Ammon's horn (tissue), 1 donor: ENCODE data around the gene XG.
"Not testable (repeated sequence)": the region's sequence is repeated elsewhere in the genome, so short reads cannot be mapped to it uniquely, and the experiment has no call there.

Experiments used
- DNase-seq: peaks from one replicate; pipeline ENCODE4 v3.0.0-alpha.2; 2016; ENCODE audit warnings: low spot score

XG gene

GRCh38 chrX:2781226-2781571 is 29.4 kb downstream of the XG start:
- no peak for DNase-seq

GRCh38 chrX:2781698-2782097 is 29.9 kb downstream of the XG start:
- DNase-seq: no peak

GRCh38 chrX:2782171-2782570 is 30.3 kb downstream of the XG start:
- DNase-seq: no peak

GRCh38 chrX:2782778-2783177 is 30.9 kb downstream of the XG start:
- DNase-seq: no peak

GRCh38 chrX:2784026-2784425 is 32.2 kb downstream of the XG start:
- DNase-seq: no peak

GRCh38 chrX:2785538-2785937 is 33.7 kb downstream of the XG start:
- DNase-seq: no peak

- no peak for DNase-seq
Measured at GRCh38 chrX:2788980-2789379, 37.1 kb downstream of the XG start.

- DNase-seq: no peak
Measured at GRCh38 chrX:2789569-2789968, 37.7 kb downstream of the XG start.

GRCh38 chrX:2793752-2794151 is 41.9 kb downstream of the XG start:
- DNase-seq: no peak

GRCh38 chrX:2794336-2794735 is 42.5 kb downstream of the XG start:
- no peak for DNase-seq

- not testable (repeated sequence) for DNase-seq
Measured at GRCh38 chrX:2796808-2797207, 45.0 kb downstream of the XG start.

GRCh38 chrX:2799369-2799768 is 47.5 kb downstream of the XG start:
- no peak for DNase-seq

GRCh38 chrX:2799980-2800379 is 48.1 kb downstream of the XG start:
- not testable (repeated sequence) for DNase-seq

- no peak for DNase-seq
Measured at GRCh38 chrX:2801223-2801622, 49.4 kb downstream of the XG start.

- not testable (repeated sequence) for DNase-seq
Measured at GRCh38 chrX:2802376-2803090, 50.7 kb downstream of the XG start.

GRCh38 chrX:2803486-2803885 is 51.6 kb downstream of the XG start:
- not testable (repeated sequence) for DNase-seq

- DNase-seq: not testable (repeated sequence)
Measured at GRCh38 chrX:2804106-2804843, 52.4 kb downstream of the XG start.

- not testable (repeated sequence) for DNase-seq
Measured at GRCh38 chrX:2804858-2805257, 53.0 kb downstream of the XG start.

GRCh38 chrX:2811271-2811670 is 59.4 kb downstream of the XG start:
- DNase-seq: no peak

GRCh38 chrX:2812161-2812907 is 60.5 kb downstream of the XG start:
- peak; percentile 23 for DNase-seq

GRCh38 chrX:2817036-2817435 is 65.2 kb downstream of the XG start:
- DNase-seq: no peak

- no peak for DNase-seq
Measured at GRCh38 chrX:2819345-2820135, 67.7 kb downstream of the XG start.
